ENCODE measurements around the gene GATA6.
"Not testable (repeated sequence)": the region's sequence is repeated elsewhere in the genome, so short reads cannot be mapped to it uniquely, and the experiment has no call there.

The GATA6 gene

DNA sequence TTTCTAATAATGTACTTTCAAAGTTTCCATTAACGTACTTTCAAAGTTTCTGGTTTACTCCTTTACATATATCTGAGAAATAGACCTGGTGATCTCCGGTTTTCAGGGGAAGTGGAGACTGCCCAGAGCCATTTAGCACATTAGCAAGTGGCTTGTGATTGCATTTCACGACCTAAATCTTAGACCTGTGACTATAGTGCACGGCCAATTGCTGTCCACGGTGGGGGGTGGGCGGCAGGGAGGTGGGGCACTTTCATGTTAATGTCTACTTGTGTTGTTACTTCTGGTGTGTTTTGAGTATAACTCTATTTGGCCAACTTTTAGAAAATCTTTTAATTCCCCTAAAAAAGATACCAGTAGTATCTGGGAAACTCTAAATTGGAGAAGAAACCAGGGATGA lies 11.3 kb downstream of the GATA6 start:
- in situ Hi-C loops (cut with MboI; ENCODE audit: low sequenced_read_pairs): no loop called here

DNA sequence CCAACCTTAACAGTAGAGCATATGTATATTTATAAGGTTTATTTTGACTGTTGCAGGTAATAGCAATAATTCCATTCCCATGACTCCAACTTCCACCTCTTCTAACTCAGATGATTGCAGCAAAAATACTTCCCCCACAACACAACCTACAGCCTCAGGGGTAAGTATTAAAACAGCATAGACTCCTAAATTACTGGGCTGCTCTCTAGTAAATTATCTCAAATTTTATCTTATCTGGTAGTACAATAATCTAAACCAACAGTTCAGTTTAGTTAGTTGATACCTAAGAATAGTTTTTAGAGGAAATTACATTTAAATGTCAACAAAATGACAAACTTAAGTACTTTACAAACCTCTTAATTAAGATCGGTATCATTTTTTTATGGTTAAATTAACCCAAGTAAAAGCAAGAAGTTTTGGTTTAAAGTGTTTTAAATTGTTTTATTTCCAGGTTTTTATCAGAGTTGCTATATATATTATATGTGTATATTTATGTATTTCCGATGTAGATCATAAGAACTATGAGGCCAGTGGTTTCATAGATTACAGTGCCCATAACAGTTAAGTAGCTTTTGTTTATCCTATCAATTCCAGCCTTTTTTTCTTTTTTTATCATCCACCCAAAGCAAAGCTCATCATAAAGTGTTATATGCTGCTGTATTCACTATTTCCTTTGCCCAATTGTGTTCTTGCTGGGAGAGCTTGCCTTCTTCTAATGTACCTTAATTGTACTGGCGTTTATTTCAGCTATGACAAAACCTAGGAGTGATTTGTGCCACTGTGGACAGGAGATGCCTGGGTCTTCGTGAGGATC lies 13.7 kb downstream of the GATA6 start:
- in situ Hi-C loops (cut with MboI; ENCODE audit: low sequenced_read_pairs): no loop called here

- in situ Hi-C loops (cut with MboI; ENCODE audit: low sequenced_read_pairs): no loop called here
Measured at GRCh38 chr18:22183698-22184170, 14.3 kb downstream of the GATA6 start.

- in situ Hi-C loops (cut with MboI; ENCODE audit: low sequenced_read_pairs): not testable (repeated sequence)
Measured at GRCh38 chr18:22184573-22184972, 15.2 kb downstream of the GATA6 start.

DNA sequence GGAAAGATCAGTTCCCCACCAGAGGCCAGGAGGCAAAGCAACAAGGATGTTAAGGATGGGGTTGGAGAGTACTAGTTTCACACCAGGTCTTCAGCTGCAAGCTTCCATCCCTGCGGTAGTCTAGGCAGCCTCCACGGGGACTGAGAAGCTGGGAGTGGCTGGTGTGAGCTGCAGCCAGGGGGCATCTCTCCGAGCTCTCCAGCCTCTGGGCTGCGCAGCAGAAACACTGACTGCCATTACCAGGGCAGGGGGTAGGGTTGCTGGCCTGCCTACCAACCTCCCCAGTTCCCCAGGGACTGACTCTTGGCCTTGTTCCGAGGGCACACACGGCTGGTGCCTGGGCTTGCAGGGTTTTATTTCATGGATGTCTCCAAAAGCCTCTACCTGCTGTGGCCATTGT lies 15.9 kb downstream of the GATA6 start:
- in situ Hi-C loops (cut with MboI; ENCODE audit: low sequenced_read_pairs): no loop called here

DNA sequence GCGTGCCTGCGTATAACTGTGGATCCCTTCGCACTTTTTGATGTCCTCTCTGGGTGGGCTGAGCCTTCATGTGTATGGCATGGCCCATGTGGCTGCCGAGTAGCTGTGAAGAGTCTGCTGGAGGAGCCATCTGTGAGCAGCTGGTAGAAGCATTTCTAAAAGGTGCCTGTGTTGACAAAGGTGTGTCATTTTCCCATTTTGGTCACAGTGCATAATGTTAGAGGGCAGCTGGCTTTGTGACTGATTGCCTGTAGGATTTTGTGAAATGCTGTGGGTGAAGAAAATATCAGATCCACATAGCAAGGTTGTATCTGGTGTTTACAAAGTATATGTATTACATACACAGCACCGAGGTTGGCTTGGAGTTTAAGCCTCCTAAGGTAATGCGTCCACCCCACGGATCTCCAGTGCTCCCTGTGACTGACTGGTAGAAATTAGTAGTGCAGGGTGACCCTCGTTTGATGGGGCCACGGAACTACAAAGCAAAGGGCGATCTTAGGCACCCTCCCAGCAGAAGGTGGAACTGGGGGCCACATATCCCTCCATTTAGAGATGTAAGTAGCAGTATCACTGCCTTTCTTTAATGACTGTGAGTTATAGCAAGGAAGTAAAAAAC lies 16.5 kb downstream of the GATA6 start:
- in situ Hi-C loops (cut with MboI; ENCODE audit: low sequenced_read_pairs): no loop called here

GRCh38 chr18:22186484-22186971 lies 17.1 kb downstream of the GATA6 start:
- in situ Hi-C loops (cut with MboI; ENCODE audit: low sequenced_read_pairs): no loop called here

GRCh38 chr18:22188559-22189267 lies 19.3 kb downstream of the GATA6 start:
- in situ Hi-C loops (cut with MboI; ENCODE audit: low sequenced_read_pairs): no loop called here

GRCh38 chr18:22189449-22190166 lies 20.2 kb downstream of the GATA6 start:
- in situ Hi-C loops (cut with MboI; ENCODE audit: low sequenced_read_pairs): no loop called here

- in situ Hi-C loops (cut with MboI; ENCODE audit: low sequenced_read_pairs): no loop called here
Measured at GRCh38 chr18:22191346-22191695, 21.9 kb downstream of the GATA6 start.

DNA sequence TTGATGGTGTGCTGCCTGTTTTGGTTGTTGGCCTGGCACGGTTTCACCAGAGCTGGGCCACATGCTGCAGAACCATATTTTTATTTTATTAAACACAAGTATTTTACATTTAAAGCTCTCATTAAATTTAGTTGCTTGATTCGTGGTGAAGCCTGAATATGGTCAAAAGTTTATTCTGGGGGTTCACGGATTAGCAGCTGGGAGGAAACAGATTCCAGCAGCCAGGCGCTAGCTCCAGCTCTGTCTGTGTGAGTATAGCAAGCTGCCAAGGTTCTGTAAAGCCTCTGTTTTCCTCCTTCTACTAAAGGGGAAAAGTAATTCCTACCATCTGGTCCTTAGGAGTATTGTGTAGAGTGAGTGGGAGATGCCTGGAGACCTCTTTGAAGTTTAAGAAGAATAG lies 22.5 kb downstream of the GATA6 start:
- in situ Hi-C loops (cut with MboI; ENCODE audit: low sequenced_read_pairs): no loop called here

DNA sequence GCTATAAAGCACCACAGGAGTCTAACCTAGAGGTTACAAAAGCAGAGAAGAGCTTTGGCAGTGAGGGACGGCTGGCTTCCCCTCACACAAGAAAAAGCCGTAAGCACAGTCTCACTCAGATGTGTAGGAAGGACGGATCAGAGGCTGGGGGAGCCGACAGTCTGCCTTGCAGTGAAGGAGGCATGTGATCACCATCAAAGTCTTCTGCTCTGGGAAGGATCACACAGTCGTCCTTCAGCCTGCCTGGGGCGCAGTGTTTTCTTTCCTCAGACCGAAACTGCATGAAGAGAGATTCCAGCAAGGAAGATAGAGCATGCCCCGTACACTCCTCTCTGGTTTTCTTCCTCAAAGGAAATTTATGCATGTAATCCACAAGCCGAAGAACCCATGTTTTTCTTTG lies 24.1 kb downstream of the GATA6 start:
- in situ Hi-C loops (cut with MboI; ENCODE audit: low sequenced_read_pairs): no loop called here

- in situ Hi-C loops (cut with MboI; ENCODE audit: low sequenced_read_pairs): no loop called here
Measured at GRCh38 chr18:22194151-22194598, 24.8 kb downstream of the GATA6 start.

- in situ Hi-C loops (cut with MboI; ENCODE audit: low sequenced_read_pairs): no loop called here
Measured at GRCh38 chr18:22195052-22195451, 25.7 kb downstream of the GATA6 start.

GRCh38 chr18:22196943-22197342 lies 27.6 kb downstream of the GATA6 start:
- in situ Hi-C loops (cut with MboI; ENCODE audit: low sequenced_read_pairs): not testable (repeated sequence)

- in situ Hi-C loops (cut with MboI; ENCODE audit: low sequenced_read_pairs): no loop called here
Measured at GRCh38 chr18:22197668-22198067, 28.3 kb downstream of the GATA6 start.

- in situ Hi-C loops (cut with MboI; ENCODE audit: low sequenced_read_pairs): no loop called here
Measured at GRCh38 chr18:22198163-22198562, 28.8 kb downstream of the GATA6 start.

DNA sequence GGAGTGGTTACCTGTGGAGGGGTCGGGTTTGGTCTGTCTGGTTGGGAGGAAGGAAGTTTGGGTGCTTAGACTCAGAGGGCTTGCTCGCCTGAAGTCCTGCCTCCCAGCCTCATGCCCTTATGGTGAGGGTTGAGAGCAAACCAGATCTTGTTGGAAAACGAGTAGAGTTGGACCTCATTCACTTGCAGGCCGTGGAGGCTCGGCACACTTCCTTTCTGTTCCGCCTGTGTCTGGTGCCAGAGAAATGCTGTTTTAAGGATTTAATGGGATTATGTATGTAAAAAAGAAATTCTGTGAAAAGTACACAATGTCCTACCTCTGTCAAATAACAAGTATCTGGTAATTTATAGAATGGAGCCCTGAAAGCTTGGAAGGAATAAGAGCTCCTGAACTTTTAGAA lies 29.6 kb downstream of the GATA6 start:
- in situ Hi-C loops (cut with MboI; ENCODE audit: low sequenced_read_pairs): no loop called here

- in situ Hi-C loops (cut with MboI; ENCODE audit: low sequenced_read_pairs): no loop called here
Measured at GRCh38 chr18:22200611-22201225, 31.3 kb downstream of the GATA6 start.

DNA sequence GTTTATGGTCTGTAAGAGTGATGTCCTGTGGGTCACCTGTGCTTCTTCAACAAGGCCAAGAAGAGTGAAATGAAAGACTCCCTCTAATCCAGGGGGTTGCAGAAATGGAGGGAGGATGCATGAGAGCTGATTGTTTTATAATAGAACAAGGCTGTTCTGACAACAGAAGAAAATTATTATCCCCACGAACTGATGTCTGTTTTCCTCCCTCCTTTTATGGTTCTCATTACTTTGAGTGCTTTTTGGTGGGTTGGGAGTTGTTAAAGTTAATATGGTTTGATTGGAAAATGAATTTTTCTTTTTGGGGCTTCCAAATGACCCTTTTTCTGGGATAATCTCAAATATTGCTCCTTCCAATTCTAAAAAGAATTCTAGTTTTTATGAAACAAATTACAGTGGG lies 33.6 kb downstream of the GATA6 start:
- in situ Hi-C loops (cut with MboI; ENCODE audit: low sequenced_read_pairs): no loop called here

Measured in hTERT RPE-1 (cell line).